Measurements from ENCODE around the gene ZNF821. TPM values are rescaled to one million over a fixed set of nuclear protein-coding genes. Genes with fewer than 3 reads are reported as not detected.
A peak's percentile ranks its signal among the peaks of the same experiment; 100 is the strongest.

ZNF821 gene
- total RNA-seq, 1 experiment from 2014 or later, result 4.9 TPM

DNA sequence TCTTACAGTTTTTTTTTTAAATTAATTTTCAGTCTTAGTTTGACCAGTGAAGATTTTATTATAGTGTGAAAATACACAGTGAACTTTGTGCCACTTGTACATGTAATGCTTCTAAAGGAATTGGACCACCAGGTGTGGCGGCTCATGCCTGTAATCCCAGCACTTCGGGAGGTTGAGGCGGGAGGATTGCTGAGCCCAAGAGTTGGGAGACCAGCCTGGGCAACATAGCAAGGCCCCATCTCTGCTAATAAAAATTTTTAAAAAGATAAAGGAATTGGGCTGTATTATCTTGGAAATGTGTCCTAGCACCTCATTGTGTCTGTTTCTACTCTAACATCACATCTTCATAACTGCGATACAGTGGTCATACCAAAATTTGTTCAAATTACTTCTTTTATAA is 15.2 kb upstream of the ZNF821 start (continued):
- no peak for TF ChIP-seq EZH2phosphoT487 (IDR thresholded peaks at IDR 0.05; ENCODE audit: borderline replicate concordance)

DNA sequence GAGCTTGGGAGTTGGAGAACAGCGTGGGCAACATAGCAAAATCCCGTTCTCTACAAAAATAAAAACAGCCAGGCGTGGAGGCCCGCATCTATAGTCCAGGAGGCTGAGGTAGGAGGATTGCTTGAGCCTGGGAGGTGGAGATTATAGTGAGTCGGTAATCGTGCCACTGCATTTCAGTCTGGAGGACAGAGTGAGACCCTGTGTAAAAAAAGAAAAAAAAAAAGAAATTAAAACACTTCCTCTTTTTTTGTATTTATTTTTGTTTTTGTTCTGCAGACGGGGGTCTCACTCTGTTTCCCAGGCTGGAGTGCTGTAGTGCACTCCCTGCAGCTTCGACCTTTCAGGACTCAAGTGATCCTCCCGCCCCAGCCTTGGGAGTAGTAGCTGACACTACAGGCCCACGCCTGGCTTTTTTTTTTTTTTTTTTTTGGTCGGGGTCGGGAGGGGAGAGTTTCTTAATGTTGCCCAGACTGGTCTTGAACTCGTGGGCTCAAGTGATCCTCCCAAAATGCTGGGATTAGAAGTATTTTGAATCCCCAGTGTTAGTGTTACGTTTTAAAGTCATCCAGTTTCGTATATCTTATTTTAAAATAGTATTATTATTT is 12.9 kb upstream of the ZNF821 start:
- ATAC-seq, result no peak
- Histone ChIP-seq H3K79me2 (ENCODE audit: insufficient read depth, low read length) (peaks cover 66% of the 10 kb centered on the region), H3K27ac (ENCODE audit: low read depth, low read length) (peak overlapping the region; percentile 14; the same call in 1 of the 2 replicates), H3K27me3 (ENCODE audit: insufficient read depth, low read length) (no peaks in the 10 kb centered on the region), H3K4me2 (ENCODE audit: low read length) (peak overlapping the region; percentile 83), H3K9me2 (ENCODE audit: insufficient read depth) (no peaks in the 10 kb centered on the region), H3K4me1 (ENCODE audit: control insufficient read depth in 1 of 2, insufficient read depth in 2 of 2, low read length in 2 of 2) (peaks cover 14 to 16% of the 10 kb centered on the region in 2 experiments), H3K36me3 (ENCODE audit: control insufficient read depth in 1 of 2, insufficient read depth in 2 of 2, low read length in 2 of 2) (peaks cover 0 to 4% of the 10 kb centered on the region in 2 experiments; a peak in 1 of 4 replicates), H3K9me3 (ENCODE audit: control insufficient read depth in 1 of 2, insufficient read depth in 1 of 2, low read depth in 1 of 2, low read length in 2 of 2) (no peaks in the 10 kb centered on the region), H4K20me1 (ENCODE audit: insufficient read depth) (peaks cover 11% of the 10 kb centered on the region; the same call in 1 of the 2 replicates), H3K4me3 (replicated peaks in 1 of 2; ENCODE audit: low read depth in 1 of 2, low read length in 2 of 2) (peak overlapping the region; percentile 96 to 97), H2AFZ (ENCODE audit: low read depth, low read length, poor library complexity, severe bottlenecking) (no peak overlapping the region), H3K9ac (ENCODE audit: low read length) (peak overlapping the region; percentile 99)
- no TSS peak for BruUV-seq (replicated peaks)
- RAD21 ChIA-PET (ENCODE audit: low non-redundant PET in 1 of 2, low total read pairs in 2 of 2, uncharacterized antibody in 2 of 2, unreplicated experiment in 2 of 2), result no interaction called here
- POLR2A ChIA-PET, result no interaction called here
- TF ChIP-seq ELF1 (IDR thresholded peaks at IDR 0.05; ENCODE audit: borderline replicate concordance, low read depth) (no peak), ZFX (IDR thresholded peaks at IDR 0.05) (no peak), YY1 (IDR thresholded peaks at IDR 0.05; ENCODE audit: extremely low read depth, insufficient replicate concordance, low read depth, low read length) (no peak), SIN3A (IDR thresholded peaks at IDR 0.05; ENCODE audit: low read depth) (no peak), POLR2AphosphoS5 (IDR thresholded peaks at IDR 0.05; ENCODE audit: low read depth, low read length) (no peak), TCF7L2 (IDR thresholded peaks at IDR 0.05; ENCODE audit: borderline replicate concordance, extremely low read depth, insufficient read depth, insufficient read length) (no peak), FOSL1 (IDR thresholded peaks at IDR 0.05; ENCODE audit: low read depth) (no peak), ZNF274 (IDR thresholded peaks at IDR 0.05; ENCODE audit: low read depth, low read length) (no peak), RAD21 (IDR thresholded peaks at IDR 0.05; ENCODE audit: low read depth) (no peak), JUND (IDR thresholded peaks at IDR 0.05) (no peak), CBX3 (IDR thresholded peaks at IDR 0.05; ENCODE audit: low read depth) (no peak)
- TF ChIP-seq, protein P1, sequence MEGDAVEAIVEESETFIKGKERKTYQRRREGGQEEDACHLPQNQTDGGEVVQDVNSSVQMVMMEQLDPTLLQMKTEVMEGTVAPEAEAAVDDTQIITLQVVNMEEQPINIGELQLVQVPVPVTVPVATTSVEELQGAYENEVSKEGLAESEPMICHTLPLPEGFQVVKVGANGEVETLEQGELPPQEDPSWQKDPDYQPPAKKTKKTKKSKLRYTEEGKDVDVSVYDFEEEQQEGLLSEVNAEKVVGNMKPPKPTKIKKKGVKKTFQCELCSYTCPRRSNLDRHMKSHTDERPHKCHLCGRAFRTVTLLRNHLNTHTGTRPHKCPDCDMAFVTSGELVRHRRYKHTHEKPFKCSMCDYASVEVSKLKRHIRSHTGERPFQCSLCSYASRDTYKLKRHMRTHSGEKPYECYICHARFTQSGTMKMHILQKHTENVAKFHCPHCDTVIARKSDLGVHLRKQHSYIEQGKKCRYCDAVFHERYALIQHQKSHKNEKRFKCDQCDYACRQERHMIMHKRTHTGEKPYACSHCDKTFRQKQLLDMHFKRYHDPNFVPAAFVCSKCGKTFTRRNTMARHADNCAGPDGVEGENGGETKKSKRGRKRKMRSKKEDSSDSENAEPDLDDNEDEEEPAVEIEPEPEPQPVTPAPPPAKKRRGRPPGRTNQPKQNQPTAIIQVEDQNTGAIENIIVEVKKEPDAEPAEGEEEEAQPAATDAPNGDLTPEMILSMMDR (IDR thresholded peaks at IDR 0.05 in 2 of 3, conservative IDR thresholded peaks at IDR 0.05 in 1 of 3; ENCODE audit: borderline replicate concordance in 1 of 3, insufficient read depth in 1 of 3, low read depth in 2 of 3, low read length in 2 of 3), result no peak
- TF ChIP-seq, protein P2, sequence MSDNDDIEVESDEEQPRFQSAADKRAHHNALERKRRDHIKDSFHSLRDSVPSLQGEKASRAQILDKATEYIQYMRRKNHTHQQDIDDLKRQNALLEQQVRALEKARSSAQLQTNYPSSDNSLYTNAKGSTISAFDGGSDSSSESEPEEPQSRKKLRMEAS (IDR thresholded peaks at IDR 0.05), result no peak
- TF ChIP-seq, protein P3, sequence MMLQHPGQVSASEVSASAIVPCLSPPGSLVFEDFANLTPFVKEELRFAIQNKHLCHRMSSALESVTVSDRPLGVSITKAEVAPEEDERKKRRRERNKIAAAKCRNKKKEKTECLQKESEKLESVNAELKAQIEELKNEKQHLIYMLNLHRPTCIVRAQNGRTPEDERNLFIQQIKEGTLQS (IDR thresholded peaks at IDR 0.05), result no peak
- intact Hi-C loops (cut with micrococcal nuclease), result no loop called here
- DNase-seq (ENCODE audit: low read depth, low spot score), result no peak
- CTCF ChIA-PET, result no interaction called here
